ENCODE results near the gene NRTN. TPM values are rescaled to one million over a fixed set of nuclear protein-coding genes. Genes with fewer than 3 reads are reported as not detected.

The NRTN gene
- total and polyA plus RNA-seq, 2 of the 13 experiments (the other 11 are each of a cell fraction or from before 2014, with no cell fraction given) = 4.1 to 5.3 TPM

DNA sequence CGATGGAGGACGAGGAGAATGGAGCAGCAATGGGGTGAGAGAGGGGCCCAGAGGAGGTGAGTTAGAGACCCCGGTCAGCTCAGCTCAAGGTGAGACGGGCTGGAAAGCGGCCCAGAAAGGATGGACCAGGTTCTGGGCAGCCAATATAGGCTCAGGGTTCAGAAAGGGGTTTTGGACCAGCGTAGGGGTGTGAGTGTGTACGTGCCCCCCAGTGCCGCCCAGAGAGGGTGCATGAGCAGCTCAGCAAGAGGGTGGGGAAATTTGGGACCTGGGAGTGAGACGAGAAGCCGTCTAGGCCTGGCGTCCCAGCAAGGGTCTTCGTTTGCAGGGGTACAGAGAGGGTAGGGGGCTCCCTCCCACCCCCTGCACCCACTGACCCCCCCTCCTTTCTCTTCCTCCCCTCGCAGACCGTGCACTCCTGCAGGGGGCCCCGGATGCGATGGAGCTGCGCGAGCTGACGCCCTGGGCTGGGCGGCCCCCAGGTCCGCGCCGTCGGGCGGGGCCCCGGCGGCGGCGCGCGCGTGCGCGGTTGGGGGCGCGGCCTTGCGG lies 22.5 kb downstream of the NRTN start:
- in situ Hi-C loops (cut with HindIII; ENCODE audit: extremely low pct_ligation_motif_present, low pct_unique_long_range_greater_than_20kb) = no loop called here
- peak overlapping the region; percentile 89 for H3K27ac ChIP-seq (ENCODE audit: extremely low read length, insufficient read depth, low read length)
- peak overlapping the region; percentile 100 for H3K4me2 ChIP-seq (ENCODE audit: low read depth, low read length)
- peaks cover 0 to 5% of the 10 kb centered on the region in 2 experiments; a peak in 1 of 5 replicates for H3K36me3 ChIP-seq (replicated peaks in 1 of 2; ENCODE audit: control insufficient read depth in 1 of 2, insufficient read depth in 2 of 2, low read length in 2 of 2)
- intact Hi-C loops (cut with micrococcal nuclease; ENCODE audit: unreplicated experiment) = loop anchor here (5.0 kb wide), 1 partner anchor 45 kb away; the partner anchor contains the start of gene FUT5
- peak overlapping the region in 2 of 3 experiments; percentile 46 to 90; a peak in 5 of 6 replicates for H3K4me3 ChIP-seq (replicated peaks in 1 of 3; ENCODE audit: insufficient read depth in 1 of 3, low read depth in 2 of 3, low read length in 3 of 3)
- no peak; the same call in 1 of the 3 replicates for ATAC-seq
- H3K79me2 ChIP-seq (ENCODE audit: insufficient read depth, low read length) = peaks cover 12% of the 10 kb centered on the region
- H3K9me3 ChIP-seq (ENCODE audit: low read length) = no peaks in the 10 kb centered on the region
- H3K4me1 ChIP-seq (ENCODE audit: insufficient read depth, low read length) = peaks cover 56% of the 10 kb centered on the region
- BruUV-seq (replicated peaks) = no TSS peak
- H3K27me3 ChIP-seq (ENCODE audit: control insufficient read depth in 1 of 2, insufficient read depth in 2 of 2, low read length in 2 of 2) = no peaks in the 10 kb centered on the region; a peak in 1 of 5 replicates
- no peaks in the 10 kb centered on the region for H4K20me1 ChIP-seq (ENCODE audit: insufficient read depth, low read length)
- TF ChIP-seq ZNF670 (CRISPR knock-in tag; IDR thresholded peaks at IDR 0.05; ENCODE audit: borderline replicate concordance) (0 out of 2 replicates have a peak, but pooled peaks have one; percentile 31), SOX6 (IDR thresholded peaks at IDR 0.05) (no peak), SOX6 (CRISPR knock-in tag; IDR thresholded peaks at IDR 0.05) (no peak; the same call in 1 of the 2 replicates), PAX8 (CRISPR knock-in tag; IDR thresholded peaks at IDR 0.05; ENCODE audit: borderline replicate concordance) (no peak), ZNF768 (CRISPR knock-in tag; IDR thresholded peaks at IDR 0.05) (peak; percentile 93), ZNF20 (CRISPR knock-in tag; IDR thresholded peaks at IDR 0.05) (0 out of 2 replicates have a peak, but pooled peaks have one; percentile 6), ZNF598 (CRISPR knock-in tag; IDR thresholded peaks at IDR 0.05; ENCODE audit: borderline replicate concordance) (0 out of 2 replicates have a peak, but pooled peaks have one; percentile 9), MAZ (IDR thresholded peaks at IDR 0.05; ENCODE audit: borderline replicate concordance, low read depth, low read length) (0 out of 2 replicates have a peak, but pooled peaks have one; percentile 15), MAZ (CRISPR knock-in tag; IDR thresholded peaks at IDR 0.05; ENCODE audit: low read depth) (no peak), POLR2AphosphoS5 (IDR thresholded peaks at IDR 0.05; ENCODE audit: low read depth, low read length) (0 out of 2 replicates have a peak, but pooled peaks have one; percentile 8), PHB2 (IDR thresholded peaks at IDR 0.05; ENCODE audit: partially characterized antibody) (no peak), FOXC1 (CRISPR knock-in tag; IDR thresholded peaks at IDR 0.05; ENCODE audit: borderline replicate concordance) (0 out of 2 replicates have a peak, but pooled peaks have one; percentile 1), MED13 (CRISPR knock-in tag; IDR thresholded peaks at IDR 0.05) (0 out of 2 replicates have a peak, but pooled peaks have one; percentile 14)
- TF ChIP-seq, protein P1, sequence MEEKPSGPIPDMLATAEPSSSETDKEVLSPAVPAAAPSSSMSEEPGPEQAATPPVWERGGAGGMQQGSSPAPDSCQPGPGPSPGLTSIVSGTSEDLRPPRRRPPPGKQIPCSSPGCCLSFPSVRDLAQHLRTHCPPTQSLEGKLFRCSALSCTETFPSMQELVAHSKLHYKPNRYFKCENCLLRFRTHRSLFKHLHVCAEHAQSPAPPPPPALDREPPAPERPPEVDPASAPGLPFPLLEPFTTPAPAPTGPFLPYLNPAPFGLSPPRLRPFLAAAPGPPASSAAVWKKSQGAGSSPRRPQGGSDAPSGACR (CRISPR knock-in tag; IDR thresholded peaks at IDR 0.05) = 0 out of 2 replicates have a peak, but pooled peaks have one; percentile 10
- TF ChIP-seq, protein P2, sequence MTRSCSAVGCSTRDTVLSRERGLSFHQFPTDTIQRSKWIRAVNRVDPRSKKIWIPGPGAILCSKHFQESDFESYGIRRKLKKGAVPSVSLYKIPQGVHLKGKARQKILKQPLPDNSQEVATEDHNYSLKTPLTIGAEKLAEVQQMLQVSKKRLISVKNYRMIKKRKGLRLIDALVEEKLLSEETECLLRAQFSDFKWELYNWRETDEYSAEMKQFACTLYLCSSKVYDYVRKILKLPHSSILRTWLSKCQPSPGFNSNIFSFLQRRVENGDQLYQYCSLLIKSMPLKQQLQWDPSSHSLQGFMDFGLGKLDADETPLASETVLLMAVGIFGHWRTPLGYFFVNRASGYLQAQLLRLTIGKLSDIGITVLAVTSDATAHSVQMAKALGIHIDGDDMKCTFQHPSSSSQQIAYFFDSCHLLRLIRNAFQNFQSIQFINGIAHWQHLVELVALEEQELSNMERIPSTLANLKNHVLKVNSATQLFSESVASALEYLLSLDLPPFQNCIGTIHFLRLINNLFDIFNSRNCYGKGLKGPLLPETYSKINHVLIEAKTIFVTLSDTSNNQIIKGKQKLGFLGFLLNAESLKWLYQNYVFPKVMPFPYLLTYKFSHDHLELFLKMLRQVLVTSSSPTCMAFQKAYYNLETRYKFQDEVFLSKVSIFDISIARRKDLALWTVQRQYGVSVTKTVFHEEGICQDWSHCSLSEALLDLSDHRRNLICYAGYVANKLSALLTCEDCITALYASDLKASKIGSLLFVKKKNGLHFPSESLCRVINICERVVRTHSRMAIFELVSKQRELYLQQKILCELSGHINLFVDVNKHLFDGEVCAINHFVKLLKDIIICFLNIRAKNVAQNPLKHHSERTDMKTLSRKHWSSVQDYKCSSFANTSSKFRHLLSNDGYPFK (CRISPR knock-in tag; IDR thresholded peaks at IDR 0.05; ENCODE audit: borderline replicate concordance) = 0 out of 2 replicates have a peak, but pooled peaks have one; percentile 4
- FAIRE-seq = no peak
- WGBS (ENCODE audit: low lambda C conversion rate) = 45% methylated on average over 8 of the region's 37 CpGs
- no peak overlapping the region for H2AFZ ChIP-seq (ENCODE audit: low read length)
- ChIA-PET POLR2A (interaction anchor here (0.5 to 4.2 kb wide), 34 partner anchors 9 to 205 kb away, joined by 3 to 96 read pairs (median 8); partner anchors contain the start of genes CATSPERD, DUS3L, FUT5 and FUT6), CTCF (ENCODE audit: low intra/inter-chr PET ratio, low total read pairs) (interaction anchor here (2.5 kb wide), 1 partner anchor 22 kb away, joined by 19 read pairs; the partner anchor contains the start of gene NRTN)
- H3K9ac ChIP-seq (ENCODE audit: insufficient read depth, low read depth, low read length) = peak overlapping the region; percentile 53
- DNase-seq (ENCODE audit: low spot score) = no peak
